Activated CD4-positive, alpha-beta T cell treated with anti-CD3 and anti-CD28 coated beads, Interleukin-2, amount 50 U/mL, for 16 hours (primary cell): Measurements from ENCODE around the gene MRPL46.

Source experiments
- DNase-seq: peaks from one replicate; pipeline ENCODE4 v3.0.0-alpha.2; 2020

MRPL46 gene

GRCh38 chr15:88467073-88467934, at the start of gene MRPL46, which contains the start of gene MRPS11:
Gene MRPL46, minus strand, starts transcription at chr15:88467388. Its CDS starts 11 bp downstream, at chr15:88467377.
Gene MRPS11, plus strand, starts transcription at chr15:88467708. Its CDS starts 10 bp downstream, at chr15:88467718.
- DNase-seq = peak; percentile 89

GRCh38 chr15:88513195-88513594, 46.0 kb upstream of the MRPL46 start:
- no peak for DNase-seq

GRCh38 chr15:88512601-88513000, 45.4 kb upstream of the MRPL46 start:
- DNase-seq = no peak

GRCh38 chr15:88512078-88512477, 44.9 kb upstream of the MRPL46 start:
- no peak for DNase-seq

GRCh38 chr15:88511161-88511560, 44.0 kb upstream of the MRPL46 start:
- DNase-seq = no peak

- DNase-seq = no peak
Observed at GRCh38 chr15:88509964-88510363, 42.8 kb upstream of the MRPL46 start.

GRCh38 chr15:88509321-88509720, 42.1 kb upstream of the MRPL46 start:
- no peak for DNase-seq

- DNase-seq = no peak
Observed at GRCh38 chr15:88506628-88507027, 39.4 kb upstream of the MRPL46 start.

- no peak for DNase-seq
Observed at GRCh38 chr15:88505721-88506120, 38.5 kb upstream of the MRPL46 start.

- DNase-seq = no peak
Observed at GRCh38 chr15:88504445-88504844, 37.3 kb upstream of the MRPL46 start.

GRCh38 chr15:88498996-88499395, 31.8 kb upstream of the MRPL46 start:
- no peak for DNase-seq

GRCh38 chr15:88497109-88497765, 30.0 kb upstream of the MRPL46 start:
- DNase-seq = no peak

GRCh38 chr15:88493844-88494243, 26.7 kb upstream of the MRPL46 start:
- no peak for DNase-seq

GRCh38 chr15:88491158-88491557, 24.0 kb upstream of the MRPL46 start:
- DNase-seq = no peak

- no peak for DNase-seq
Observed at GRCh38 chr15:88490036-88490435, 22.8 kb upstream of the MRPL46 start.

GRCh38 chr15:88489321-88489720, 22.1 kb upstream of the MRPL46 start:
- no peak for DNase-seq

- no peak for DNase-seq
Observed at GRCh38 chr15:88487796-88488523, 20.8 kb upstream of the MRPL46 start.

- no peak for DNase-seq
Observed at GRCh38 chr15:88487178-88487795, 20.1 kb upstream of the MRPL46 start.

- no peak for DNase-seq
Observed at GRCh38 chr15:88484682-88485331, 17.6 kb upstream of the MRPL46 start.

- DNase-seq = no peak
Observed at GRCh38 chr15:88482263-88482662, 15.1 kb upstream of the MRPL46 start.

GRCh38 chr15:88480981-88481380, 13.8 kb upstream of the MRPL46 start:
- no peak for DNase-seq

- no peak for DNase-seq
Observed at GRCh38 chr15:88479169-88479568, 12.0 kb upstream of the MRPL46 start.
